Natural killer cell (primary cell): ENCODE measurements around the gene INO80C. TPM values are rescaled to one million over a fixed set of nuclear protein-coding genes. Genes with fewer than 3 reads are reported as not detected.

ENCODE experiments used
- ATAC-seq, 3 donors: fragments of 150-1000 bp in 2 of 3; fragments of 200-7000 bp in 1 of 3; cut with Tn5 transposase; 1 replicate in 1 of 3; 2 replicates in 2 of 3; pipeline ENCODE4 v1.10.0; 2021; ENCODE audit warnings: mild to moderate bottlenecking in 2 of 3, moderate library complexity in 2 of 3
- DNase-seq, 2 donors: peaks; one replicate each; pipeline versions ENCODE4 v3.0.0 to v3.0.0-alpha.2; 2013 to 2021; ENCODE audit warnings: mixed read lengths in 1 of 2
- H3K27ac ChIP-seq: one replicate; pipeline ENCODE4 v1.5.1; 2013; ENCODE audit warnings: mild to moderate bottlenecking, low read length
- H3K27me3 ChIP-seq: one replicate; pipeline ENCODE4 v1.6.1; 2013; ENCODE audit warnings: low read length; ENCODE audit not compliant: control insufficient read depth, insufficient read depth
- H3K36me3 ChIP-seq: one replicate; pipeline ENCODE4 v1.6.1; 2013; ENCODE audit warnings: low read length; ENCODE audit not compliant: control insufficient read depth, insufficient read depth
- H3K4me1 ChIP-seq: one replicate; pipeline ENCODE4 v1.6.1; 2013; ENCODE audit warnings: low read length; ENCODE audit not compliant: control insufficient read depth, insufficient read depth
- H3K4me3 ChIP-seq: one replicate; pipeline ENCODE4 v1.5.1; 2013; ENCODE audit warnings: low read length
- H3K9me3 ChIP-seq: one replicate; pipeline ENCODE4 v1.6.1; 2013; ENCODE audit warnings: low read length; ENCODE audit not compliant: control insufficient read depth, insufficient read depth
- H3K27ac Mint-ChIP-seq, 2 donors: one replicate each; pipeline ENCODE4 v1.8.0; 2022; ENCODE audit warnings: mild to moderate bottlenecking in 2 of 2, mixed read lengths in 2 of 2, moderate library complexity in 1 of 2
- H3K27me3 Mint-ChIP-seq, 2 donors: one replicate each; pipeline ENCODE4 v1.8.0; 2022; ENCODE audit warnings: low read depth in 2 of 2, mixed read lengths in 2 of 2
- H3K36me3 Mint-ChIP-seq: one replicate; pipeline ENCODE4 v1.8.0; 2022; ENCODE audit warnings: mixed read lengths
- H3K4me1 Mint-ChIP-seq, 2 donors: one replicate each; pipeline ENCODE4 v1.8.0; 2022; ENCODE audit warnings: mixed read lengths in 2 of 2
- H3K4me3 Mint-ChIP-seq: one replicate; pipeline ENCODE4 v1.8.0; 2022; ENCODE audit warnings: mild to moderate bottlenecking, moderate library complexity, mixed read lengths
- H3K9me3 Mint-ChIP-seq, 2 donors: one replicate each; pipeline ENCODE4 v1.8.0; 2022; ENCODE audit warnings: mixed read lengths in 2 of 2
- WGBS: methylation state at CpG from one replicate; pipeline ENCODE4 v1.1.7; 2013; ENCODE audit warnings: missing lambda C conversion rate; ENCODE audit not compliant: insufficient coverage; 5-methylcytosine and 5-hydroxymethylcytosine counted together
- intact Hi-C: fragments of 100-400 bp; cut with micrococcal nuclease; formaldehyde crosslinking; loops from one replicate; pipeline ENCODE4 v1.14.2; 2022
- total RNA-seq, 4 donors: library from RNA; stranded (reverse); fragments of 120-200 nt in 1 of 4; gene quantifications; one replicate each; pipeline versions ENCODE4 v1.2.3 to v1.2.4, GENCODE V29; 2013 to 2022
- TF ChIP-seq, protein P1 (sequence below): fragments of 200-600 bp; IDR thresholded peaks from one replicate; pipeline ENCODE4 v1.8.0; 2022; ENCODE audit warnings: antibody characterized with exemption

Gene INO80C
- total RNA-seq, 3 donors from 2014 or later (not counting 1 experiment from before 2014, with no cell fraction given), result 17.6 to 19.5 (median 19.2) TPM

- Mint-ChIP-seq H3K4me1 (no peaks in the 10 kb centered on the region), H3K9me3 (no peaks in the 10 kb centered on the region), H3K36me3 (no peaks in the 10 kb centered on the region), H3K4me3 (no peak overlapping the region), H3K27me3 (peaks cover 4 to 7% of the 10 kb centered on the region in 2 donors), H3K27ac (no peak overlapping the region)
- H3K27ac ChIP-seq, result no peak overlapping the region
- no peaks in the 10 kb centered on the region for H3K36me3 ChIP-seq
- DNase-seq, result no peak
- H3K4me3 ChIP-seq, result no peak overlapping the region
- H3K27me3 ChIP-seq, result no peaks in the 10 kb centered on the region
- intact Hi-C loops, result no loop called here
- no peak for ATAC-seq
- H3K9me3 ChIP-seq, result no peaks in the 10 kb centered on the region
- 89% methylated on average over 6 of the region's 6 CpGs for WGBS
- no peaks in the 10 kb centered on the region for H3K4me1 ChIP-seq
- TF ChIP-seq, protein P1, sequence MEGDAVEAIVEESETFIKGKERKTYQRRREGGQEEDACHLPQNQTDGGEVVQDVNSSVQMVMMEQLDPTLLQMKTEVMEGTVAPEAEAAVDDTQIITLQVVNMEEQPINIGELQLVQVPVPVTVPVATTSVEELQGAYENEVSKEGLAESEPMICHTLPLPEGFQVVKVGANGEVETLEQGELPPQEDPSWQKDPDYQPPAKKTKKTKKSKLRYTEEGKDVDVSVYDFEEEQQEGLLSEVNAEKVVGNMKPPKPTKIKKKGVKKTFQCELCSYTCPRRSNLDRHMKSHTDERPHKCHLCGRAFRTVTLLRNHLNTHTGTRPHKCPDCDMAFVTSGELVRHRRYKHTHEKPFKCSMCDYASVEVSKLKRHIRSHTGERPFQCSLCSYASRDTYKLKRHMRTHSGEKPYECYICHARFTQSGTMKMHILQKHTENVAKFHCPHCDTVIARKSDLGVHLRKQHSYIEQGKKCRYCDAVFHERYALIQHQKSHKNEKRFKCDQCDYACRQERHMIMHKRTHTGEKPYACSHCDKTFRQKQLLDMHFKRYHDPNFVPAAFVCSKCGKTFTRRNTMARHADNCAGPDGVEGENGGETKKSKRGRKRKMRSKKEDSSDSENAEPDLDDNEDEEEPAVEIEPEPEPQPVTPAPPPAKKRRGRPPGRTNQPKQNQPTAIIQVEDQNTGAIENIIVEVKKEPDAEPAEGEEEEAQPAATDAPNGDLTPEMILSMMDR, result no peak
Observed at GRCh38 chr18:35508746-35509338, 11.1 kb upstream of the INO80C start.

- no peaks in the 10 kb centered on the region for H3K4me1 Mint-ChIP-seq
- Histone ChIP-seq H3K9me3 (no peaks in the 10 kb centered on the region), H3K36me3 (no peaks in the 10 kb centered on the region), H3K4me1 (no peaks in the 10 kb centered on the region), H3K27ac (no peak overlapping the region), H3K4me3 (no peak overlapping the region), H3K27me3 (no peaks in the 10 kb centered on the region)
- no peaks in the 10 kb centered on the region for H3K9me3 Mint-ChIP-seq
- H3K36me3 Mint-ChIP-seq, result no peaks in the 10 kb centered on the region
- peaks cover 4 to 12% of the 10 kb centered on the region in 2 donors for H3K27me3 Mint-ChIP-seq
- no peak overlapping the region for H3K4me3 Mint-ChIP-seq
- H3K27ac Mint-ChIP-seq, result no peak overlapping the region
- TF ChIP-seq, protein P1, result no peak
- ATAC-seq (peak in 1 of 3 donors; percentile 27), DNase-seq (no peak)
- intact Hi-C loops, result no loop called here
- WGBS, result 86% methylated on average over 5 of the region's 5 CpGs
Observed at GRCh38 chr18:35508030-35508429, 10.3 kb upstream of the INO80C start.

GRCh38 chr18:35507623-35508022 lies 9.9 kb upstream of the INO80C start:
- intact Hi-C loops, result no loop called here
- 84% methylated on average over 3 of the region's 3 CpGs for WGBS
- Histone ChIP-seq H3K27ac (no peak overlapping the region), H3K36me3 (no peaks in the 10 kb centered on the region), H3K27me3 (no peaks in the 10 kb centered on the region), H3K4me1 (no peaks in the 10 kb centered on the region), H3K9me3 (no peaks in the 10 kb centered on the region), H3K4me3 (no peak overlapping the region)
- Mint-ChIP-seq H3K27me3 (peaks cover 4 to 12% of the 10 kb centered on the region in 2 donors), H3K9me3 (no peaks in the 10 kb centered on the region), H3K4me3 (no peak overlapping the region), H3K36me3 (no peaks in the 10 kb centered on the region), H3K27ac (no peak overlapping the region), H3K4me1 (no peaks in the 10 kb centered on the region)
- ATAC-seq (no peak), DNase-seq (no peak)
- TF ChIP-seq, protein P1, result no peak

DNA sequence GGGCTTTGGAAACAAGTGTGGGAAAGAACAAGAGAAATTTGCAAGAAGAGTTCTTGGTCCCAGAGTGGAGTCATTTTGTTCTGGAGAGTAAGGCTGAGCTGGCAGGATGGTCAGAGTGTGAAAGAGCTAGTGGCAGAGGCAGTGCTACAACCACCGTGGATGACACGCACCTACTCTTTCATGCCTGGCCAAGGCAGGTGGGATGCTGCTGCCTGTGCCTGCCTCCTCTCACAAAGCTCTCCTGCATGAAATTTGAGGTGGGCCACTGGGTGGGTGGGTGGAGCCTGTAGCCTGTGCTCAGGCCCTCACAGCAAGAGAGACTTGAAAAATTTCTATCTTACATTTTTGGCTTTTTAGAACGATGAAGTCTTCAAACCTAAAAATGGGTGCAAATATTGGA lies 9.4 kb upstream of the INO80C start:
- no peaks in the 10 kb centered on the region for H3K9me3 ChIP-seq
- Mint-ChIP-seq H3K27ac (no peak overlapping the region), H3K4me1 (no peaks in the 10 kb centered on the region), H3K27me3 (peaks cover 4 to 12% of the 10 kb centered on the region in 2 donors), H3K36me3 (no peaks in the 10 kb centered on the region), H3K9me3 (no peaks in the 10 kb centered on the region), H3K4me3 (no peak overlapping the region)
- ATAC-seq, result no peak
- TF ChIP-seq, protein P1, result no peak
- intact Hi-C loops, result no loop called here
- no peaks in the 10 kb centered on the region for H3K27me3 ChIP-seq
- H3K36me3 ChIP-seq, result no peaks in the 10 kb centered on the region
- 96% methylated on average over 3 of the region's 3 CpGs for WGBS
- no peak overlapping the region for H3K27ac ChIP-seq
- no peak for DNase-seq
- H3K4me3 ChIP-seq, result no peak overlapping the region
- H3K4me1 ChIP-seq, result no peaks in the 10 kb centered on the region
